Liver (tissue), 9 donors: ENCODE data around the gene ARMC7. TPM values are rescaled to one million over a fixed set of nuclear protein-coding genes. Genes with fewer than 3 reads are reported as not detected.

Source experiments
- DNase-seq: peaks from one replicate; pipeline ENCODE4 v3.0.0-alpha.2; 2017; ENCODE audit warnings: low spot score
- H3K27ac ChIP-seq, 2 donors: one replicate each; pipeline ENCODE4 v1.7.0; 2013; ENCODE audit warnings: inconsistent platforms in 2 of 2, low read length in 2 of 2, control low read depth in 1 of 2, low read depth in 1 of 2, mild to moderate bottlenecking in 1 of 2
- H3K27me3 ChIP-seq, 4 donors: one replicate each; pipeline versions ENCODE4 v1.6.1 to v1.7.0; 2013; ENCODE audit warnings: low read length in 3 of 4, inconsistent platforms in 1 of 4, mild to moderate bottlenecking in 1 of 4, moderate library complexity in 1 of 4; ENCODE audit not compliant: control insufficient read depth in 4 of 4, insufficient read depth in 4 of 4
- H3K36me3 ChIP-seq, 4 donors: one replicate each; pipeline versions ENCODE4 v1.6.1 to v1.7.0; 2013; ENCODE audit warnings: low read length in 3 of 4, mild to moderate bottlenecking in 3 of 4, low read depth in 1 of 4, moderate library complexity in 1 of 4; ENCODE audit not compliant: control insufficient read depth in 4 of 4, insufficient read depth in 3 of 4
- H3K4me1 ChIP-seq, 4 donors: one replicate each; pipeline versions ENCODE4 v1.6.1 to v1.7.0; 2013; ENCODE audit warnings: low read length in 3 of 4, mild to moderate bottlenecking in 3 of 4, moderate library complexity in 1 of 4; ENCODE audit not compliant: control insufficient read depth in 4 of 4, insufficient read depth in 4 of 4
- H3K4me3 ChIP-seq, 3 donors: one replicate each; pipeline versions ENCODE4 v1.6.1 to v1.7.0; 2013; ENCODE audit warnings: low read length in 3 of 3, control low read depth in 1 of 3, low read depth in 1 of 3, mild to moderate bottlenecking in 1 of 3
- H3K9ac ChIP-seq, 2 donors: one replicate each; pipeline ENCODE4 v1.7.0; 2013; ENCODE audit warnings: low read length in 2 of 2, mild to moderate bottlenecking in 2 of 2, moderate library complexity in 2 of 2, control low read depth in 1 of 2, low read depth in 1 of 2
- H3K9me3 ChIP-seq, 4 donors: one replicate each; pipeline versions ENCODE4 v1.6.1 to v1.7.0; 2013; ENCODE audit warnings: low read length in 3 of 4; ENCODE audit not compliant: control insufficient read depth in 4 of 4
- EGR1 ChIP-seq, 2 donors: IDR thresholded peaks; 2 replicates each; pipeline ENCODE4 v1.6.1; 2016 to 2018; ENCODE audit warnings: antibody characterized with exemption in 2 of 2, low read depth in 2 of 2
- FOXA1 ChIP-seq: IDR thresholded peaks from 2 replicates; pipeline ENCODE4 v1.6.1; 2016; ENCODE audit warnings: antibody characterized with exemption
- FOXA2 ChIP-seq: IDR thresholded peaks from 2 replicates; pipeline ENCODE4 v1.6.1; 2016; ENCODE audit warnings: antibody characterized with exemption
- GABPA ChIP-seq, 2 donors: IDR thresholded peaks in 1 of 2; conservative IDR thresholded peaks in 1 of 2; 2 replicates each; pipeline ENCODE4 v1.6.1; 2016; ENCODE audit warnings: antibody characterized with exemption in 2 of 2, mild to moderate bottlenecking in 1 of 2, moderate library complexity in 1 of 2
- HNF4A ChIP-seq, 2 donors: conservative IDR thresholded peaks; 2 replicates each; pipeline ENCODE4 v1.6.1; 2016; ENCODE audit warnings: antibody characterized with exemption in 2 of 2, mild to moderate bottlenecking in 2 of 2
- JUND ChIP-seq, 2 donors: IDR thresholded peaks; 2 replicates each; pipeline ENCODE4 v1.6.1; 2016; ENCODE audit warnings: antibody characterized with exemption in 2 of 2
- MAX ChIP-seq: IDR thresholded peaks from 2 replicates; pipeline ENCODE4 v1.6.1; 2016; ENCODE audit warnings: antibody characterized with exemption
- NR2F2 ChIP-seq: IDR thresholded peaks from 2 replicates; pipeline ENCODE4 v1.6.1; 2016; ENCODE audit warnings: antibody characterized with exemption
- RAD21 ChIP-seq, 2 donors: IDR thresholded peaks; 2 replicates each; pipeline ENCODE4 v1.6.1; 2016; ENCODE audit warnings: antibody characterized with exemption in 2 of 2, mild to moderate bottlenecking in 2 of 2
- RXRA ChIP-seq, 2 donors: IDR thresholded peaks; 2 replicates each; pipeline ENCODE4 v1.6.1; 2017 to 2018; ENCODE audit warnings: antibody characterized with exemption in 2 of 2, mild to moderate bottlenecking in 1 of 2
- TAF1 ChIP-seq: conservative IDR thresholded peaks from 2 replicates; pipeline ENCODE4 v1.6.1; 2016; ENCODE audit warnings: antibody characterized with exemption, mild to moderate bottlenecking
- YY1 ChIP-seq: IDR thresholded peaks from 2 replicates; pipeline ENCODE4 v1.6.1; 2016; ENCODE audit warnings: antibody characterized with exemption, mild to moderate bottlenecking
- ZBTB33 ChIP-seq: IDR thresholded peaks from 2 replicates; pipeline ENCODE4 v1.6.1; 2016; ENCODE audit warnings: antibody characterized with exemption
- WGBS: extraction: QIAGEN DNeasy Blood & Tissue Kit; methylation state at CpG from one replicate; pipeline ENCODE4 v1.1.7; 2013; 5-methylcytosine and 5-hydroxymethylcytosine counted together
- polyA plus RNA-seq, 2 donors: library from polyadenylated mRNA; stranded (reverse) in 1 of 2; unstranded in 1 of 2; fragments of 200-250 nt in 1 of 2; fragments of >200 nt in 1 of 2; fragmentation: Nextera tagmentation in 1 of 2; extraction: Ambion mirVana in 1 of 2; gene quantifications; one replicate each; pipeline versions ENCODE4 v1.2.1 to v1.2.3, GENCODE V29; 2013 to 2015
- total RNA-seq, 2 donors: library from RNA; depleted of rRNA; stranded (reverse); fragments of >200 nt; gene quantifications; one replicate each; pipeline ENCODE4 v1.2.3, GENCODE V29; 2014
- TF ChIP-seq, protein P1 (sequence below): fragments of 150-350 bp; IDR thresholded peaks from 2 replicates; pipeline ENCODE4 v1.5.1; 2017; ENCODE audit warnings: improper control_type of control experiment, low read depth, low read length; ENCODE audit not compliant: missing input control
- TF ChIP-seq, protein P2 (sequence below): IDR thresholded peaks from 2 replicates; pipeline ENCODE4 v1.6.1; 2016; ENCODE audit warnings: antibody characterized with exemption, mild to moderate bottlenecking
- TF ChIP-seq, protein P3 (sequence below): IDR thresholded peaks from 2 replicates; pipeline ENCODE4 v1.6.1; 2016; ENCODE audit warnings: antibody characterized with exemption
- donor health status: healthy.
- donor health status: healthy.
- donor health status: healthy.
- donor health status: healthy.
- donor health status: healthy.

The ARMC7 gene
- total and polyA plus RNA-seq, 4 donors, result 1.7 to 6.6 (median 3.7) TPM

- TF ChIP-seq JUND (IDR thresholded peaks at IDR 0.05) (no peak), TAF1 (no peak), HNF4A (conservative IDR thresholded peaks at IDR 0.05) (no peak), EGR1 (IDR thresholded peaks at IDR 0.05; ENCODE audit: low read depth in 2 of 2) (no peak), FOXA1 (no peak), FOXA2 (no peak), YY1 (no peak)
- TF ChIP-seq, protein P1, sequence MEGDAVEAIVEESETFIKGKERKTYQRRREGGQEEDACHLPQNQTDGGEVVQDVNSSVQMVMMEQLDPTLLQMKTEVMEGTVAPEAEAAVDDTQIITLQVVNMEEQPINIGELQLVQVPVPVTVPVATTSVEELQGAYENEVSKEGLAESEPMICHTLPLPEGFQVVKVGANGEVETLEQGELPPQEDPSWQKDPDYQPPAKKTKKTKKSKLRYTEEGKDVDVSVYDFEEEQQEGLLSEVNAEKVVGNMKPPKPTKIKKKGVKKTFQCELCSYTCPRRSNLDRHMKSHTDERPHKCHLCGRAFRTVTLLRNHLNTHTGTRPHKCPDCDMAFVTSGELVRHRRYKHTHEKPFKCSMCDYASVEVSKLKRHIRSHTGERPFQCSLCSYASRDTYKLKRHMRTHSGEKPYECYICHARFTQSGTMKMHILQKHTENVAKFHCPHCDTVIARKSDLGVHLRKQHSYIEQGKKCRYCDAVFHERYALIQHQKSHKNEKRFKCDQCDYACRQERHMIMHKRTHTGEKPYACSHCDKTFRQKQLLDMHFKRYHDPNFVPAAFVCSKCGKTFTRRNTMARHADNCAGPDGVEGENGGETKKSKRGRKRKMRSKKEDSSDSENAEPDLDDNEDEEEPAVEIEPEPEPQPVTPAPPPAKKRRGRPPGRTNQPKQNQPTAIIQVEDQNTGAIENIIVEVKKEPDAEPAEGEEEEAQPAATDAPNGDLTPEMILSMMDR, result no peak
- TF ChIP-seq, protein P2, sequence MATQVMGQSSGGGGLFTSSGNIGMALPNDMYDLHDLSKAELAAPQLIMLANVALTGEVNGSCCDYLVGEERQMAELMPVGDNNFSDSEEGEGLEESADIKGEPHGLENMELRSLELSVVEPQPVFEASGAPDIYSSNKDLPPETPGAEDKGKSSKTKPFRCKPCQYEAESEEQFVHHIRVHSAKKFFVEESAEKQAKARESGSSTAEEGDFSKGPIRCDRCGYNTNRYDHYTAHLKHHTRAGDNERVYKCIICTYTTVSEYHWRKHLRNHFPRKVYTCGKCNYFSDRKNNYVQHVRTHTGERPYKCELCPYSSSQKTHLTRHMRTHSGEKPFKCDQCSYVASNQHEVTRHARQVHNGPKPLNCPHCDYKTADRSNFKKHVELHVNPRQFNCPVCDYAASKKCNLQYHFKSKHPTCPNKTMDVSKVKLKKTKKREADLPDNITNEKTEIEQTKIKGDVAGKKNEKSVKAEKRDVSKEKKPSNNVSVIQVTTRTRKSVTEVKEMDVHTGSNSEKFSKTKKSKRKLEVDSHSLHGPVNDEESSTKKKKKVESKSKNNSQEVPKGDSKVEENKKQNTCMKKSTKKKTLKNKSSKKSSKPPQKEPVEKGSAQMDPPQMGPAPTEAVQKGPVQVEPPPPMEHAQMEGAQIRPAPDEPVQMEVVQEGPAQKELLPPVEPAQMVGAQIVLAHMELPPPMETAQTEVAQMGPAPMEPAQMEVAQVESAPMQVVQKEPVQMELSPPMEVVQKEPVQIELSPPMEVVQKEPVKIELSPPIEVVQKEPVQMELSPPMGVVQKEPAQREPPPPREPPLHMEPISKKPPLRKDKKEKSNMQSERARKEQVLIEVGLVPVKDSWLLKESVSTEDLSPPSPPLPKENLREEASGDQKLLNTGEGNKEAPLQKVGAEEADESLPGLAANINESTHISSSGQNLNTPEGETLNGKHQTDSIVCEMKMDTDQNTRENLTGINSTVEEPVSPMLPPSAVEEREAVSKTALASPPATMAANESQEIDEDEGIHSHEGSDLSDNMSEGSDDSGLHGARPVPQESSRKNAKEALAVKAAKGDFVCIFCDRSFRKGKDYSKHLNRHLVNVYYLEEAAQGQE, result no peak
- TF ChIP-seq, protein P3, sequence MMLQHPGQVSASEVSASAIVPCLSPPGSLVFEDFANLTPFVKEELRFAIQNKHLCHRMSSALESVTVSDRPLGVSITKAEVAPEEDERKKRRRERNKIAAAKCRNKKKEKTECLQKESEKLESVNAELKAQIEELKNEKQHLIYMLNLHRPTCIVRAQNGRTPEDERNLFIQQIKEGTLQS, result no peak
- Histone ChIP-seq H3K27me3 (no peaks in the 10 kb centered on the region), H3K27ac (no peak overlapping the region), H3K36me3 (peaks cover 0 to 3% (median 0%) of the 10 kb centered on the region in 4 donors), H3K4me3 (no peak overlapping the region), H3K9ac (no peak overlapping the region), H3K4me1 (peaks cover 0 to 4% (median 1%) of the 10 kb centered on the region in 4 donors), H3K9me3 (no peaks in the 10 kb centered on the region)
- 97% methylated on average over 31 of the region's 31 CpGs for whole genome bisulfite sequencing
- no peak for DNase-seq
These were observed 9.7 kb upstream of the ARMC7 start for GRCh38 chr17:75099881-75100595.

DNA sequence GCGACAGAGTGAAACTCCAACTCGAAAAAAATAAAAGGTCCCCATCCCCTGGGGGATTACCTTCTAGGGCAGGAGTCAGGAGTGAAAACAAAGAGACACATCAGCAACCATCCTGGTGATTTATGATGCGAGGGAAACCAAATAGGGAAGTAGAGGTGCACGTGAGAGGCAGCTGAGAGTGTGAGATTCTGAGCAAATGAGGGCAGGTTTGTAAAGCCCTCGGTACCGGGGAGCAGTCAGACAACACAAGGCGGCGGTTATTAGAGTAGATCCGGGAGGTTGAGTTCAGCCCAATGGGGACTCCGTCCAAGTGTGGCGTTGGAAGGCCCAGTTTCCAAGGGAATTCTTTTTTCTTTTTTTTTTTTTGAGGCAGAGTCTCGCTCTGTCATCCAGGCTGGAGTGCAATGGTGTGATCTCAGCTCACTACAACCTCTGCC, 7.4 kb upstream of the ARMC7 start:
- H3K9me3 ChIP-seq, result no peaks in the 10 kb centered on the region
- DNase-seq, result no peak
- TF ChIP-seq GABPA (IDR thresholded peaks at IDR 0.05 in 1 of 2, conservative IDR thresholded peaks at IDR 0.05 in 1 of 2), result no peak
- no peak for TF ChIP-seq RXRA (IDR thresholded peaks at IDR 0.05)
- no peak for TF ChIP-seq NR2F2
- no peak for TF ChIP-seq FOXA1
- no peak for TF ChIP-seq RAD21 (IDR thresholded peaks at IDR 0.05)
- TF ChIP-seq, protein P2, result no peak
- TF ChIP-seq EGR1 (IDR thresholded peaks at IDR 0.05; ENCODE audit: low read depth in 2 of 2), result no peak
- TF ChIP-seq FOXA2, result no peak
- TF ChIP-seq TAF1, result no peak
- TF ChIP-seq JUND (IDR thresholded peaks at IDR 0.05), result no peak
- no peak for TF ChIP-seq ZBTB33
- TF ChIP-seq MAX, result no peak
- TF ChIP-seq, protein P1, result no peak

More for the DNA sequence above, 7.4 kb upstream of the ARMC7 start:
- Histone ChIP-seq H3K4me3 (no peak overlapping the region), H3K27ac (no peak overlapping the region), H3K9ac (no peak overlapping the region), H3K4me1 (no peaks in the 10 kb centered on the region), H3K27me3 (no peaks in the 10 kb centered on the region), H3K36me3 (peaks cover 0 to 3% (median 0%) of the 10 kb centered on the region in 4 donors)
- 76% methylated on average over 12 of the region's 12 CpGs for WGBS
